GM23338 (cell line): ENCODE measurements around the gene ARMH1. TPM values are rescaled to one million over a fixed set of nuclear protein-coding genes. Genes with fewer than 3 reads are reported as not detected.

ENCODE experiments used
- ATAC-seq: fragments of 200-7000 bp; cut with Tn5 transposase; 3 replicates; pipeline ENCODE4 v1.9.1; 2020
- DNase-seq: peaks from one replicate; pipeline ENCODE4 v3.0.0-alpha.2; 2015; ENCODE audit warnings: low spot score
- H2AFZ ChIP-seq: fragments of 200-600 bp; sonication (generic); 2 replicates; pipeline ENCODE4 v1.8.0; 2016; ENCODE audit warnings: antibody characterized with exemption, mild to moderate bottlenecking, moderate library complexity
- H3F3A ChIP-seq: fragments of 200-600 bp; sonication (generic); replicated peaks from 2 replicates; pipeline ENCODE4 v1.8.0; 2017; ENCODE audit warnings: antibody characterized with exemption, mixed run types, low read depth
- H3K27ac ChIP-seq: fragments of 200-600 bp; sonication (generic); 2 replicates; pipeline ENCODE4 v1.6.1; 2016; ENCODE audit warnings: low read depth
- H3K27me3 ChIP-seq: fragments of 200-600 bp; sonication (generic); 2 replicates; pipeline ENCODE4 v1.8.0; 2016; ENCODE audit warnings: mild to moderate bottlenecking, mixed run types, moderate library complexity; ENCODE audit not compliant: insufficient read depth
- H3K36me3 ChIP-seq: fragments of 200-600 bp; sonication (generic); 2 replicates; pipeline ENCODE4 v1.8.0; 2016; ENCODE audit warnings: mild to moderate bottlenecking; ENCODE audit not compliant: insufficient read depth
- H3K4me1 ChIP-seq: fragments of 200-600 bp; sonication (generic); 2 replicates; pipeline ENCODE4 v1.8.0; 2016; ENCODE audit warnings: mild to moderate bottlenecking, moderate library complexity; ENCODE audit not compliant: insufficient read depth
- H3K4me2 ChIP-seq: fragments of 200-600 bp; sonication (generic); 2 replicates; pipeline ENCODE4 v1.7.1; 2017; ENCODE audit warnings: mixed run types
- H3K4me3 ChIP-seq: fragments of 200-600 bp; sonication (generic); 2 replicates; pipeline ENCODE4 v1.6.1; 2016; ENCODE audit warnings: mixed run types
- H3K79me2 ChIP-seq: fragments of 200-600 bp; sonication (generic); replicated peaks from 2 replicates; pipeline ENCODE4 v1.8.0; 2017; ENCODE audit warnings: mild to moderate bottlenecking; ENCODE audit not compliant: insufficient read depth
- H3K9me2 ChIP-seq: fragments of 200-600 bp; sonication (generic); 2 replicates; pipeline ENCODE4 v1.8.0; 2017; ENCODE audit not compliant: insufficient read depth
- H4K20me1 ChIP-seq: fragments of 200-600 bp; sonication (generic); replicated peaks from 2 replicates; pipeline ENCODE4 v1.8.0; 2017; ENCODE audit warnings: mild to moderate bottlenecking; ENCODE audit not compliant: insufficient read depth
- H3K27ac Mint-ChIP-seq: 2 replicates; pipeline ENCODE4 v1.8.0; 2020; ENCODE audit warnings: inconsistent platforms, mild to moderate bottlenecking, moderate library complexity, mixed read lengths
- H3K27me3 Mint-ChIP-seq: 3 replicates; pipeline ENCODE4 v1.8.0; 2022; ENCODE audit warnings: low read depth, mild to moderate bottlenecking, moderate library complexity, mixed read lengths, inconsistent platforms; ENCODE audit not compliant: insufficient read depth, poor library complexity
- H3K36me3 Mint-ChIP-seq: 3 replicates; pipeline ENCODE4 v1.8.0; 2021; ENCODE audit warnings: low read depth, mild to moderate bottlenecking, inconsistent platforms, moderate library complexity, mixed read lengths
- H3K4me1 Mint-ChIP-seq: 3 replicates; pipeline ENCODE4 v1.8.0; 2020; ENCODE audit warnings: mild to moderate bottlenecking, inconsistent platforms, mixed read lengths
- H3K4me3 Mint-ChIP-seq: 3 replicates; pipeline ENCODE4 v1.8.0; 2021; ENCODE audit warnings: moderate library complexity, mild to moderate bottlenecking, inconsistent platforms, mixed read lengths
- H3K9me3 Mint-ChIP-seq: 3 replicates; pipeline ENCODE4 v1.8.0; 2020; ENCODE audit warnings: moderate library complexity, mild to moderate bottlenecking, inconsistent platforms, mixed read lengths
- CREB1 ChIP-seq: fragments of 250-450 bp; sonication (Bioruptor Pico); IDR thresholded peaks from 2 replicates; pipeline ENCODE4 v1.5.0; 2020; ENCODE audit warnings: low read depth, mild to moderate bottlenecking, moderate library complexity
- EZH2 ChIP-seq: fragments of 200-600 bp; sonication (generic); IDR thresholded peaks from one replicate; pipeline ENCODE4 v1.8.0; 2017; ENCODE audit warnings: antibody characterized with exemption, mild to moderate bottlenecking, low read depth; ENCODE audit not compliant: unreplicated experiment
- EZH2phosphoT487 ChIP-seq: fragments of 200-600 bp; sonication (generic); IDR thresholded peaks from one replicate; pipeline ENCODE4 v1.8.1; 2018; ENCODE audit warnings: antibody characterized with exemption; ENCODE audit not compliant: unreplicated experiment
- JUNB ChIP-seq: IDR thresholded peaks from one replicate; pipeline ENCODE4 v1.6.1; 2016; ENCODE audit warnings: antibody characterized with exemption; ENCODE audit not compliant: unreplicated experiment
- POLR2AphosphoS5 ChIP-seq: IDR thresholded peaks from 2 replicates; pipeline ENCODE4 v1.6.1; 2016; ENCODE audit warnings: antibody characterized with exemption, low read depth
- polyA plus RNA-seq: library from polyadenylated mRNA; unstranded; fragments of >200 nt; fragmentation: Nextera tagmentation; extraction: Ambion mirVana; gene quantifications from 2 replicates; pipeline ENCODE4 v1.2.1, GENCODE V29; 2016
- total RNA-seq: library from RNA; depleted of rRNA; stranded (reverse); fragments of >200 nt; shearing (Covaris generic); gene quantifications from 2 replicates; pipeline ENCODE4 v1.2.3, GENCODE V29; 2014
- TF ChIP-seq, protein P1 (sequence below), 2 experiments: fragments of 200-600 bp in 1 of 2; sonication (generic) in 1 of 2; conservative IDR thresholded peaks; 2 replicates each; pipeline versions ENCODE4 v1.5.1 to v1.6.1; 2016 to 2017; ENCODE audit warnings: antibody characterized with exemption in 2 of 2, low read depth in 2 of 2, mild to moderate bottlenecking in 2 of 2, moderate library complexity in 1 of 2
- TF ChIP-seq, protein P2 (sequence below): IDR thresholded peaks from 2 replicates; pipeline ENCODE4 v1.6.1; 2016; ENCODE audit warnings: antibody characterized with exemption
- TF ChIP-seq, protein P3 (sequence below): fragments of 250-450 bp; sonication (Bioruptor Pico); IDR thresholded peaks from 2 replicates; pipeline ENCODE4 v1.5.0; 2020; ENCODE audit warnings: mild to moderate bottlenecking, moderate library complexity

Gene ARMH1
- total and polyA plus RNA-seq, 2 experiments from 2014 or later, result 0.31 TPM; not detected in 1

DNA sequence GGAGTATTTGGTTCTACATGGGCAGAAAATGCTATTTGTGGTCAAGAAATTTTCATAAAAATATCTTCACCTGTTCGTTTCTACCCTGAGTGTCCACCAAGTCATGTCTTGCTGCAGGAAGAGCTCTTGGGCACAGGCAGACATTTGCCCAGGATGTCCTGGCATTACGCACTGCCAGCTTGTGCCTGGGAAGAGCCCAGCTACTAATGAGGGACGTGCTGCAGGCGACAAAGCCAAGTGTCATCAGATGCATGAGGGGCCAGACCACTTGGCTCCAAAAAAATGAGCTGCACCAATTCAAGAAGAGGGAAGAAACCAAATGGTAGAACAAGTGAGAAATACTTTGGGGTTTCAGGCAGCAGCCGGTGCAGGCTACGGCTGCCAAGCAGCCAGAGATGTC, 43.6 kb downstream of the ARMH1 start:
- Histone ChIP-seq H3K4me2 (no peak overlapping the region), H2AFZ (no peak overlapping the region), H3K4me3 (no peak overlapping the region), H3K4me1 (no peaks in the 10 kb centered on the region), H3F3A (0 out of 2 replicates have a peak, but pooled peaks cover 3% of the 10 kb centered on the region), H3K79me2 (no peaks in the 10 kb centered on the region), H3K27me3 (no peaks in the 10 kb centered on the region), H3K27ac (no peak overlapping the region), H3K9me2 (no peaks in the 10 kb centered on the region), H3K36me3 (no peaks in the 10 kb centered on the region), H4K20me1 (no peaks in the 10 kb centered on the region)
- no peak overlapping the region for H3K27ac Mint-ChIP-seq
- no peak overlapping the region for H3K4me3 Mint-ChIP-seq
- H3K4me1 Mint-ChIP-seq, result no peaks in the 10 kb centered on the region; the same call in 2 of the 3 replicates
- H3K9me3 Mint-ChIP-seq, result no peaks in the 10 kb centered on the region; the same call in 2 of the 3 replicates
- ATAC-seq (no peak), DNase-seq (no peak)
- H3K27me3 Mint-ChIP-seq, result peaks cover 10% of the 10 kb centered on the region
- no peaks in the 10 kb centered on the region for H3K36me3 Mint-ChIP-seq
- TF ChIP-seq EZH2 (no peak), POLR2AphosphoS5 (no peak)

DNA sequence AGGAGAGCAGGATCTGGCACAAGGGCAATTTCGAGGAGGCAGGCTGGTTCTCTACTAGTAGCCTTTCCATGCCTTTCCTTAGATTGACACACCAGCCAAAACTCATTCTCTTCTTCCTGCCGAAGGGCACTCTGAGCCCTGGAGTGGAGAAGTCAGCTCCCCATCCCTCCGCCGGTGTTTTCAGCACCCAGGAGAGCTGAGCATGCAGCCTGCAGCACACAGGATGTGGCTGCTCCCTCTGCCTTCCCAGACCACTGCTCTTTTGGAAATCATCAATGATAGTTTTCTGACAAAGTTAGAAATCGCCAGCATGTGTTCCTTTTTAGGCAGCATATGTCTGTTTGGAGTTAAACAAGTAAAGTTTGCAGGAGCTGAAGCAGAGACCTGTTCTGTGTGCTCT, 44.8 kb downstream of the ARMH1 start:
- H2AFZ ChIP-seq, result no peak overlapping the region
- Mint-ChIP-seq H3K27me3 (peaks cover 10% of the 10 kb centered on the region), H3K9me3 (no peaks in the 10 kb centered on the region; the same call in 2 of the 3 replicates), H3K4me3 (no peak overlapping the region), H3K36me3 (no peaks in the 10 kb centered on the region), H3K4me1 (no peaks in the 10 kb centered on the region; the same call in 2 of the 3 replicates), H3K27ac (no peak overlapping the region)
- no peaks in the 10 kb centered on the region for H4K20me1 ChIP-seq
- ATAC-seq (no peak), DNase-seq (no peak)
- no peaks in the 10 kb centered on the region for H3K79me2 ChIP-seq
- TF ChIP-seq, protein P1, sequence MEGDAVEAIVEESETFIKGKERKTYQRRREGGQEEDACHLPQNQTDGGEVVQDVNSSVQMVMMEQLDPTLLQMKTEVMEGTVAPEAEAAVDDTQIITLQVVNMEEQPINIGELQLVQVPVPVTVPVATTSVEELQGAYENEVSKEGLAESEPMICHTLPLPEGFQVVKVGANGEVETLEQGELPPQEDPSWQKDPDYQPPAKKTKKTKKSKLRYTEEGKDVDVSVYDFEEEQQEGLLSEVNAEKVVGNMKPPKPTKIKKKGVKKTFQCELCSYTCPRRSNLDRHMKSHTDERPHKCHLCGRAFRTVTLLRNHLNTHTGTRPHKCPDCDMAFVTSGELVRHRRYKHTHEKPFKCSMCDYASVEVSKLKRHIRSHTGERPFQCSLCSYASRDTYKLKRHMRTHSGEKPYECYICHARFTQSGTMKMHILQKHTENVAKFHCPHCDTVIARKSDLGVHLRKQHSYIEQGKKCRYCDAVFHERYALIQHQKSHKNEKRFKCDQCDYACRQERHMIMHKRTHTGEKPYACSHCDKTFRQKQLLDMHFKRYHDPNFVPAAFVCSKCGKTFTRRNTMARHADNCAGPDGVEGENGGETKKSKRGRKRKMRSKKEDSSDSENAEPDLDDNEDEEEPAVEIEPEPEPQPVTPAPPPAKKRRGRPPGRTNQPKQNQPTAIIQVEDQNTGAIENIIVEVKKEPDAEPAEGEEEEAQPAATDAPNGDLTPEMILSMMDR (conservative IDR thresholded peaks at IDR 0.05; ENCODE audit: low read depth in 2 of 2), result no peak
- TF ChIP-seq, protein P2, sequence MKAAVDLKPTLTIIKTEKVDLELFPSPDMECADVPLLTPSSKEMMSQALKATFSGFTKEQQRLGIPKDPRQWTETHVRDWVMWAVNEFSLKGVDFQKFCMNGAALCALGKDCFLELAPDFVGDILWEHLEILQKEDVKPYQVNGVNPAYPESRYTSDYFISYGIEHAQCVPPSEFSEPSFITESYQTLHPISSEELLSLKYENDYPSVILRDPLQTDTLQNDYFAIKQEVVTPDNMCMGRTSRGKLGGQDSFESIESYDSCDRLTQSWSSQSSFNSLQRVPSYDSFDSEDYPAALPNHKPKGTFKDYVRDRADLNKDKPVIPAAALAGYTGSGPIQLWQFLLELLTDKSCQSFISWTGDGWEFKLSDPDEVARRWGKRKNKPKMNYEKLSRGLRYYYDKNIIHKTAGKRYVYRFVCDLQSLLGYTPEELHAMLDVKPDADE, result no peak
- TF ChIP-seq, protein P3, sequence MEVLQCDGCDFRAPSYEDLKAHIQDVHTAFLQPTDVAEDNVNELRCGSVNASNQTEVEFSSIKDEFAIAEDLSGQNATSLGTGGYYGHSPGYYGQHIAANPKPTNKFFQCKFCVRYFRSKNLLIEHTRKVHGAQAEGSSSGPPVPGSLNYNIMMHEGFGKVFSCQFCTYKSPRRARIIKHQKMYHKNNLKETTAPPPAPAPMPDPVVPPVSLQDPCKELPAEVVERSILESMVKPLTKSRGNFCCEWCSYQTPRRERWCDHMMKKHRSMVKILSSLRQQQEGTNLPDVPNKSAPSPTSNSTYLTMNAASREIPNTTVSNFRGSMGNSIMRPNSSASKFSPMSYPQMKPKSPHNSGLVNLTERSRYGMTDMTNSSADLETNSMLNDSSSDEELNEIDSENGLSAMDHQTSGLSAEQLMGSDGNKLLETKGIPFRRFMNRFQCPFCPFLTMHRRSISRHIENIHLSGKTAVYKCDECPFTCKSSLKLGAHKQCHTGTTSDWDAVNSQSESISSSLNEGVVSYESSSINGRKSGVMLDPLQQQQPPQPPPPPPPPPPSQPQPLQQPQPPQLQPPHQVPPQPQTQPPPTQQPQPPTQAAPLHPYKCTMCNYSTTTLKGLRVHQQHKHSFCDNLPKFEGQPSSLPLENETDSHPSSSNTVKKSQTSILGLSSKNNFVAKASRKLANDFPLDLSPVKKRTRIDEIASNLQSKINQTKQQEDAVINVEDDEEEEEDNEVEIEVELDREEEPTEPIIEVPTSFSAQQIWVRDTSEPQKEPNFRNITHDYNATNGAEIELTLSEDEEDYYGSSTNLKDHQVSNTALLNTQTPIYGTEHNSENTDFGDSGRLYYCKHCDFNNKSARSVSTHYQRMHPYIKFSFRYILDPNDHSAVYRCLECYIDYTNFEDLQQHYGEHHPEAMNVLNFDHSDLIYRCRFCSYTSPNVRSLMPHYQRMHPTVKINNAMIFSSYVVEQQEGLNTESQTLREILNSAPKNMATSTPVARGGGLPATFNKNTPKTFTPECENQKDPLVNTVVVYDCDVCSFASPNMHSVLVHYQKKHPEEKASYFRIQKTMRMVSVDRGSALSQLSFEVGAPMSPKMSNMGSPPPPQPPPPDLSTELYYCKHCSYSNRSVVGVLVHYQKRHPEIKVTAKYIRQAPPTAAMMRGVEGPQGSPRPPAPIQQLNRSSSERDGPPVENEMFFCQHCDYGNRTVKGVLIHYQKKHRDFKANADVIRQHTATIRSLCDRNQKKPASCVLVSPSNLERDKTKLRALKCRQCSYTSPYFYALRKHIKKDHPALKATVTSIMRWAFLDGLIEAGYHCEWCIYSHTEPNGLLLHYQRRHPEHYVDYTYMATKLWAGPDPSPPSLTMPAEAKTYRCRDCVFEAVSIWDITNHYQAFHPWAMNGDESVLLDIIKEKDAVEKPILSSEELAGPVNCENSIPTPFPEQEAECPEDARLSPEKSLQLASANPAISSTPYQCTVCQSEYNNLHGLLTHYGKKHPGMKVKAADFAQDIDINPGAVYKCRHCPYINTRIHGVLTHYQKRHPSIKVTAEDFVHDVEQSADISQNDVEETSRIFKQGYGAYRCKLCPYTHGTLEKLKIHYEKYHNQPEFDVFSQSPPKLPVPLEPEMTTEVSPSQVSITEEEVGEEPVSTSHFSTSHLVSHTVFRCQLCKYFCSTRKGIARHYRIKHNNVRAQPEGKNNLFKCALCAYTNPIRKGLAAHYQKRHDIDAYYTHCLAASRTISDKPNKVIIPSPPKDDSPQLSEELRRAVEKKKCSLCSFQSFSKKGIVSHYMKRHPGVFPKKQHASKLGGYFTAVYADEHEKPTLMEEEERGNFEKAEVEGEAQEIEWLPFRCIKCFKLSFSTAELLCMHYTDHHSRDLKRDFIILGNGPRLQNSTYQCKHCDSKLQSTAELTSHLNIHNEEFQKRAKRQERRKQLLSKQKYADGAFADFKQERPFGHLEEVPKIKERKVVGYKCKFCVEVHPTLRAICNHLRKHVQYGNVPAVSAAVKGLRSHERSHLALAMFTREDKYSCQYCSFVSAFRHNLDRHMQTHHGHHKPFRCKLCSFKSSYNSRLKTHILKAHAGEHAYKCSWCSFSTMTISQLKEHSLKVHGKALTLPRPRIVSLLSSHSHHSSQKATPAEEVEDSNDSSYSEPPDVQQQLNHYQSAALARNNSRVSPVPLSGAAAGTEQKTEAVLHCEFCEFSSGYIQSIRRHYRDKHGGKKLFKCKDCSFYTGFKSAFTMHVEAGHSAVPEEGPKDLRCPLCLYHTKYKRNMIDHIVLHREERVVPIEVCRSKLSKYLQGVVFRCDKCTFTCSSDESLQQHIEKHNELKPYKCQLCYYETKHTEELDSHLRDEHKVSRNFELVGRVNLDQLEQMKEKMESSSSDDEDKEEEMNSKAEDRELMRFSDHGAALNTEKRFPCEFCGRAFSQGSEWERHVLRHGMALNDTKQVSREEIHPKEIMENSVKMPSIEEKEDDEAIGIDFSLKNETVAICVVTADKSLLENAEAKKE, result no peak
- TF ChIP-seq JUNB (no peak), EZH2 (no peak), CREB1 (CRISPR knock-in tag) (no peak), POLR2AphosphoS5 (no peak), EZH2phosphoT487 (no peak)
- H3K4me1 ChIP-seq, result no peaks in the 10 kb centered on the region
- H3K27ac ChIP-seq, result no peak overlapping the region
- H3K36me3 ChIP-seq, result no peaks in the 10 kb centered on the region
- H3K4me3 ChIP-seq, result no peak overlapping the region
- H3K9me2 ChIP-seq, result no peaks in the 10 kb centered on the region
- no peak overlapping the region for H3K4me2 ChIP-seq
- H3K27me3 ChIP-seq, result no peaks in the 10 kb centered on the region
- 0 out of 2 replicates have a peak, but pooled peaks cover 3% of the 10 kb centered on the region for H3F3A ChIP-seq
